DOHH2 (cell line): ENCODE results near the gene POLR2B.

Source experiments
- H3F3A ChIP-seq: fragments of 200-600 bp; sonication (generic), shearing (Covaris generic); 2 replicates; pipeline ENCODE4 v1.6.0; 2016; ENCODE audit warnings: antibody characterized with exemption, mild to moderate bottlenecking; ENCODE audit not compliant: control insufficient read depth, insufficient read depth
- H3K27ac ChIP-seq: fragments of 200-600 bp; sonication (generic); 2 replicates; pipeline ENCODE4 v1.5.1; 2014; ENCODE audit warnings: low read depth, mild to moderate bottlenecking, low read length, moderate library complexity
- H3K27me3 ChIP-seq: fragments of 200-600 bp; sonication (generic); 2 replicates; pipeline ENCODE4 v1.6.1; 2014; ENCODE audit warnings: mild to moderate bottlenecking, low read length, mixed read lengths; ENCODE audit not compliant: control insufficient read depth
- H3K36me3 ChIP-seq: fragments of 200-600 bp; sonication (generic); 2 replicates; pipeline ENCODE4 v1.6.1; 2014; ENCODE audit warnings: mild to moderate bottlenecking, low read length, moderate library complexity, mixed read lengths; ENCODE audit not compliant: control insufficient read depth
- H3K4me1 ChIP-seq: fragments of 200-600 bp; sonication (generic); 2 replicates; pipeline ENCODE4 v1.6.1; 2014; ENCODE audit warnings: mild to moderate bottlenecking, low read length, mixed read lengths; ENCODE audit not compliant: control insufficient read depth
- H3K4me2 ChIP-seq: fragments of 200-600 bp; sonication (generic); 2 replicates; pipeline ENCODE4 v1.6.0; 2014; ENCODE audit warnings: mild to moderate bottlenecking, low read length, moderate library complexity
- H3K4me3 ChIP-seq: fragments of 200-600 bp; sonication (generic); 2 replicates; pipeline ENCODE4 v1.5.1; 2014; ENCODE audit warnings: mild to moderate bottlenecking, low read length, mixed read lengths
- H3K79me2 ChIP-seq: fragments of 200-600 bp; sonication (generic); 2 replicates; pipeline ENCODE4 v1.6.1; 2014; ENCODE audit warnings: mild to moderate bottlenecking, low read length, mixed read lengths; ENCODE audit not compliant: control insufficient read depth
- H3K9me2 ChIP-seq: fragments of 200-600 bp; sonication (generic); replicated peaks from 2 replicates; pipeline ENCODE4 v1.6.1; 2014; ENCODE audit warnings: mild to moderate bottlenecking, low read length, mixed read lengths; ENCODE audit not compliant: control insufficient read depth
- H3K9me3 ChIP-seq: fragments of 200-600 bp; sonication (generic); 2 replicates; pipeline ENCODE4 v1.6.1; 2014; ENCODE audit warnings: antibody characterized with exemption, low read length, mixed read lengths; ENCODE audit not compliant: control insufficient read depth, insufficient read depth
- H4K20me1 ChIP-seq: fragments of 200-600 bp; sonication (generic); 2 replicates; pipeline ENCODE4 v1.6.0; 2014; ENCODE audit warnings: low read depth, mild to moderate bottlenecking, antibody characterized with exemption, low read length, moderate library complexity; ENCODE audit not compliant: control insufficient read depth, insufficient read depth
- CTCF ChIP-seq: fragments of 200-600 bp; sonication (generic); IDR thresholded peaks from one replicate; pipeline ENCODE4 v1.5.1; 2014; ENCODE audit warnings: antibody characterized with exemption, mild to moderate bottlenecking, low read depth, low read length; ENCODE audit not compliant: poor library complexity, severe bottlenecking
- EZH2phosphoT487 ChIP-seq: fragments of 200-600 bp; sonication (generic); IDR thresholded peaks from 2 replicates; pipeline ENCODE4 v1.6.1; 2017; ENCODE audit warnings: borderline replicate concordance, mild to moderate bottlenecking, antibody characterized with exemption, low read length, moderate library complexity, mixed read lengths

POLR2B gene

GRCh38 chr4:57063518-57063917 lies 84.8 kb downstream of the POLR2B start:
- Histone ChIP-seq H3K4me2 (no peak overlapping the region), H3K9me3 (no peaks in the 10 kb centered on the region), H3K27ac (no peak overlapping the region), H3K4me3 (no peak overlapping the region), H3K27me3 (peaks cover 13% of the 10 kb centered on the region), H3K79me2 (no peaks in the 10 kb centered on the region), H3K36me3 (no peaks in the 10 kb centered on the region), H4K20me1 (no peaks in the 10 kb centered on the region), H3K9me2 (no peaks in the 10 kb centered on the region), H3K4me1 (no peaks in the 10 kb centered on the region), H3F3A (no peaks in the 10 kb centered on the region)
- no peak for TF ChIP-seq CTCF
- no peak for TF ChIP-seq EZH2phosphoT487

- Histone ChIP-seq H3F3A (no peaks in the 10 kb centered on the region), H3K4me2 (no peak overlapping the region), H3K79me2 (no peaks in the 10 kb centered on the region), H3K27me3 (peaks cover 13% of the 10 kb centered on the region), H3K4me3 (no peak overlapping the region), H3K36me3 (no peaks in the 10 kb centered on the region), H4K20me1 (no peaks in the 10 kb centered on the region), H3K27ac (no peak overlapping the region), H3K9me2 (no peaks in the 10 kb centered on the region), H3K4me1 (no peaks in the 10 kb centered on the region), H3K9me3 (no peaks in the 10 kb centered on the region)
- TF ChIP-seq CTCF (no peak), EZH2phosphoT487 (no peak)
Measured at GRCh38 chr4:57064120-57064519, 85.4 kb downstream of the POLR2B start.

- H3K27ac ChIP-seq = no peak overlapping the region
- H3K9me2 ChIP-seq = no peaks in the 10 kb centered on the region
- no peak overlapping the region for H3K4me2 ChIP-seq
- H4K20me1 ChIP-seq = no peaks in the 10 kb centered on the region
- no peak for TF ChIP-seq EZH2phosphoT487
- no peak for TF ChIP-seq CTCF
- no peaks in the 10 kb centered on the region for H3K36me3 ChIP-seq
- no peaks in the 10 kb centered on the region for H3K9me3 ChIP-seq
- no peak overlapping the region for H3K4me3 ChIP-seq
- H3K4me1 ChIP-seq = no peaks in the 10 kb centered on the region
- H3K79me2 ChIP-seq = no peaks in the 10 kb centered on the region
- no peaks in the 10 kb centered on the region for H3F3A ChIP-seq
- H3K27me3 ChIP-seq = peaks cover 13% of the 10 kb centered on the region
Measured at GRCh38 chr4:57064811-57065711, 86.4 kb downstream of the POLR2B start.
